H1 (cell line): Measurements from ENCODE around the gene SRRM3. TPM values are rescaled to one million over a fixed set of nuclear protein-coding genes. Genes with fewer than 3 reads are reported as not detected.
A peak's percentile ranks its signal among the peaks of the same experiment; 100 is the strongest.

ENCODE experiments used
- CTCF ChIA-PET: fragments of 300-600 bp; sonication (Branson Sonifier 250); formaldehyde crosslinking; loops from one replicate; lab custom pipeline; 2021; ENCODE audit not compliant: partially characterized antibody; lab: Charles Lee
- POLR2A ChIA-PET: fragments of 300-600 bp; sonication (Branson Sonifier 250); formaldehyde crosslinking; loops from one replicate; lab custom pipeline; 2021; ENCODE audit warnings: inconsistent platforms; ENCODE audit not compliant: partially characterized antibody; lab: Charles Lee
- DNase-seq, 2 experiments: peaks; one replicate each; pipeline versions ENCODE4 v3.0.0 to v3.0.0-alpha.2; 2010 to 2022; ENCODE audit warnings: low spot score in 2 of 2, low read depth in 1 of 2, mixed read lengths in 1 of 2
- FAIRE-seq: peaks from 2 replicates; lab custom pipeline; 2011; peaks lifted over from hg19 to GRCh38; lab: Jason Lieb, UNC
- H2AFZ ChIP-seq: 2 replicates; pipeline ENCODE4 v1.8.1; 2012; ENCODE audit warnings: low read length, inconsistent platforms
- H2AK5ac ChIP-seq: 2 replicates; pipeline ENCODE4 v1.6.1; 2013; ENCODE audit warnings: low read depth, low read length
- H2BK120ac ChIP-seq: replicated peaks from 2 replicates; pipeline ENCODE3; 2013; ENCODE audit warnings: low read depth, low read length, inconsistent platforms
- H2BK12ac ChIP-seq: 2 replicates; pipeline ENCODE4 v1.6.1; 2013; ENCODE audit warnings: low read depth, low read length
- H2BK15ac ChIP-seq: 2 replicates; pipeline ENCODE4 v1.6.1; 2013; ENCODE audit warnings: low read length
- H2BK20ac ChIP-seq: 2 replicates; pipeline ENCODE4 v1.6.1; 2013; ENCODE audit warnings: low read length
- H2BK5ac ChIP-seq: 2 replicates; pipeline ENCODE4 v1.6.1; 2013; ENCODE audit warnings: low read depth, low read length
- H3K14ac ChIP-seq: 2 replicates; pipeline ENCODE4 v1.6.1; 2013; ENCODE audit warnings: inconsistent platforms; ENCODE audit not compliant: insufficient read length
- H3K18ac ChIP-seq: 2 replicates; pipeline ENCODE4 v1.6.1; 2013; ENCODE audit warnings: low read length; ENCODE audit errors: extremely low read depth
- H3K23ac ChIP-seq: 2 replicates; pipeline ENCODE4 v1.6.1; 2013; ENCODE audit warnings: inconsistent platforms; ENCODE audit not compliant: insufficient read length
- H3K23me2 ChIP-seq: 2 replicates; pipeline ENCODE4 v1.6.1; 2013; ENCODE audit warnings: low read depth, low read length
- H3K27ac ChIP-seq: 2 replicates; pipeline ENCODE4 v1.6.1; 2011; ENCODE audit warnings: low read depth, low read length, inconsistent platforms
- H3K27me3 ChIP-seq, 4 experiments: replicated peaks in 1 of 4; 1 replicate in 1 of 4; 2 replicates in 3 of 4; pipeline versions ENCODE4 v1.6.1 to v1.8.1; 2011 to 2013; ENCODE audit warnings: low read length in 3 of 4, mild to moderate bottlenecking in 3 of 4, inconsistent platforms in 2 of 4, mixed read lengths in 2 of 4, moderate library complexity in 1 of 4; ENCODE audit not compliant: control insufficient read depth in 3 of 4, insufficient read depth in 3 of 4; ENCODE audit errors: extremely low read depth in 1 of 4
- H3K36me3 ChIP-seq, 4 experiments: 2 replicates each; pipeline versions ENCODE4 v1.6.1 to v1.8.1; 2011 to 2013; ENCODE audit warnings: mild to moderate bottlenecking in 4 of 4, low read length in 3 of 4, moderate library complexity in 2 of 4, control low read depth in 1 of 4, inconsistent platforms in 1 of 4; ENCODE audit not compliant: insufficient read depth in 4 of 4, control insufficient read depth in 2 of 4
- H3K4ac ChIP-seq: replicated peaks from 2 replicates; pipeline ENCODE3; 2013; ENCODE audit warnings: low read length, low read depth, mixed read lengths, inconsistent platforms; ENCODE audit not compliant: insufficient read length
- H3K4me1 ChIP-seq, 4 experiments: replicated peaks in 1 of 4; 1 replicate in 1 of 4; 2 replicates in 3 of 4; pipeline versions ENCODE4 v1.6.1 to v1.8.1; 2011 to 2013; ENCODE audit warnings: low read length in 3 of 4, inconsistent platforms in 2 of 4, mixed read lengths in 1 of 4; ENCODE audit not compliant: insufficient read depth in 4 of 4, control insufficient read depth in 3 of 4
- H3K4me2 ChIP-seq, 2 experiments: 2 replicates each; pipeline versions ENCODE4 v1.6.1 to v1.8.1; 2011 to 2013; ENCODE audit warnings: low read depth in 2 of 2, low read length in 2 of 2, control low read depth in 1 of 2, inconsistent platforms in 1 of 2, mild to moderate bottlenecking in 1 of 2; ENCODE audit not compliant: insufficient read depth in 1 of 2
- H3K4me3 ChIP-seq, 4 experiments: fragments of 200-600, 300-600 bp in 1 of 4; sonication (generic), shearing (Covaris generic), sonication (Bioruptor Twin) in 1 of 4; 2 replicates each; pipeline versions ENCODE4 v1.5.1 to v1.8.1; 2011 to 2016; ENCODE audit warnings: low read length in 4 of 4, low read depth in 3 of 4, control low read depth in 2 of 4, inconsistent platforms in 2 of 4, mild to moderate bottlenecking in 2 of 4, mixed read lengths in 1 of 4, moderate library complexity in 1 of 4; ENCODE audit not compliant: insufficient read depth in 2 of 4; ENCODE audit errors: extremely low read depth in 1 of 4
- H3K56ac ChIP-seq: replicated peaks from 2 replicates; pipeline ENCODE3; 2013; ENCODE audit warnings: low read depth, mild to moderate bottlenecking, mixed read lengths, low read length, inconsistent platforms; ENCODE audit not compliant: insufficient read length
- H3K79me1 ChIP-seq: 2 replicates; pipeline ENCODE4 v1.6.1; 2013; ENCODE audit warnings: low read depth, low read length, control low read depth
- H3K79me2 ChIP-seq, 2 experiments: 2 replicates each; pipeline versions ENCODE4 v1.6.1 to v1.8.1; 2012 to 2013; ENCODE audit warnings: low read length in 2 of 2, mild to moderate bottlenecking in 2 of 2, inconsistent platforms in 1 of 2; ENCODE audit not compliant: insufficient read depth in 2 of 2, control insufficient read depth in 1 of 2
- H3K9ac ChIP-seq, 4 experiments: replicated peaks in 1 of 4; 1 replicate in 1 of 4; 2 replicates in 3 of 4; pipeline versions ENCODE4 v1.6.1 to v1.8.1; 2011 to 2013; ENCODE audit warnings: low read depth in 3 of 4, low read length in 3 of 4, control low read depth in 2 of 4, mild to moderate bottlenecking in 2 of 4, moderate library complexity in 2 of 4, inconsistent platforms in 1 of 4; ENCODE audit errors: extremely low read depth in 1 of 4
- H3K9me3 ChIP-seq, 2 experiments: 2 replicates each; pipeline versions ENCODE4 v1.6.1 to v1.8.1; 2012 to 2013; ENCODE audit warnings: mild to moderate bottlenecking in 2 of 2, moderate library complexity in 2 of 2, control low read depth in 1 of 2, inconsistent platforms in 1 of 2, low read depth in 1 of 2, low read length in 1 of 2, mixed read lengths in 1 of 2; ENCODE audit not compliant: insufficient read depth in 2 of 2
- H4K20me1 ChIP-seq, 2 experiments: replicated peaks in 1 of 2; 2 replicates each; pipeline versions ENCODE3 to v1.8.1; 2011 to 2013; ENCODE audit warnings: inconsistent platforms in 2 of 2, low read length in 2 of 2, mild to moderate bottlenecking in 1 of 2; ENCODE audit not compliant: insufficient read depth in 2 of 2, control insufficient read depth in 1 of 2
- H4K5ac ChIP-seq: 2 replicates; pipeline ENCODE4 v1.6.1; 2013; ENCODE audit warnings: low read length, low read depth, mixed read lengths, inconsistent platforms; ENCODE audit not compliant: insufficient read length
- H4K8ac ChIP-seq: 2 replicates; pipeline ENCODE4 v1.8.0; 2013; ENCODE audit warnings: mild to moderate bottlenecking, moderate library complexity, low read length, inconsistent platforms; ENCODE audit not compliant: insufficient read depth; ENCODE audit errors: extremely low read depth
- H4K91ac ChIP-seq: replicated peaks from 2 replicates; pipeline ENCODE3; 2013; ENCODE audit warnings: low read length, mixed read lengths, inconsistent platforms; ENCODE audit not compliant: insufficient read length
- CREB1 ChIP-seq: IDR thresholded peaks from 2 replicates; pipeline ENCODE4 v1.6.1; 2012; ENCODE audit warnings: inconsistent platforms
- CTBP2 ChIP-seq: IDR thresholded peaks from 2 replicates; pipeline ENCODE4 v1.7.0; 2011; ENCODE audit warnings: borderline replicate concordance, mild to moderate bottlenecking, moderate library complexity, mixed read lengths, low read length; ENCODE audit not compliant: insufficient read depth, insufficient read length
- GTF2F1 ChIP-seq: IDR thresholded peaks from 2 replicates; pipeline ENCODE4 v1.6.1; 2012; ENCODE audit warnings: low read depth, low read length, improper control_type of control experiment, borderline replicate concordance
- JUN ChIP-seq: IDR thresholded peaks from 2 replicates; pipeline ENCODE4 v1.6.1; 2011; ENCODE audit warnings: low read depth, mild to moderate bottlenecking, improper control_type of control experiment, low read length
- KDM4A ChIP-seq: IDR thresholded peaks from one replicate; pipeline ENCODE4 v1.7.1; 2012; ENCODE audit warnings: low read depth, mild to moderate bottlenecking, moderate library complexity, low read length, inconsistent platforms; ENCODE audit not compliant: severe bottlenecking
- NRF1 ChIP-seq: IDR thresholded peaks from 2 replicates; pipeline ENCODE4 v1.6.1; 2011; ENCODE audit warnings: mild to moderate bottlenecking, low read depth, low read length, improper control_type of control experiment
- PHF8 ChIP-seq: fragments of 200-600 bp; sonication (generic); conservative IDR thresholded peaks from 2 replicates; pipeline ENCODE4 v1.7.1; 2012; ENCODE audit warnings: low read depth, mild to moderate bottlenecking, inconsistent platforms, low read length, moderate library complexity
- SIN3A ChIP-seq, 2 experiments: IDR thresholded peaks in 1 of 2; conservative IDR thresholded peaks in 1 of 2; 2 replicates each; pipeline ENCODE4 v1.6.1; 2011 to 2012; ENCODE audit warnings: low read length in 2 of 2, improper control_type of control experiment in 1 of 2, low read depth in 1 of 2, mild to moderate bottlenecking in 1 of 2
- WGBS, 2 experiments: shearing (Covaris generic) in 1 of 2; methylation state at CpG; one replicate each; pipeline versions ENCODE4 v1.1.6 to v1.1.7; 2013 to 2015; ENCODE audit warnings: low lambda C conversion rate in 2 of 2, mixed read lengths in 2 of 2, inconsistent platforms in 1 of 2, low coverage in 1 of 2, missing lambda C conversion rate in 1 of 2; ENCODE audit not compliant: insufficient replicate concordance in 2 of 2, insufficient coverage in 1 of 2, insufficient read length in 1 of 2; ENCODE audit errors: extremely low coverage in 1 of 2, missing lambda C conversion rate in 1 of 2; 5-methylcytosine and 5-hydroxymethylcytosine counted together
- polyA plus RNA-seq, 7 experiments: library from polyadenylated mRNA; depleted of rRNA in 3 of 7; stranded (reverse) in 5 of 7; unstranded in 2 of 7; fragments of >200 nt in 5 of 7; fragments of 200-250 nt in 2 of 7; gene quantifications; 1 replicate in 5 of 7; 2 replicates in 1 of 7; 4 replicates in 1 of 7; pipeline versions ENCODE4 v1.2.1 to v1.2.3, GENCODE V29; 2011 to 2013; ENCODE audit warnings: missing spikeins in 2 of 7, mixed read lengths in 2 of 7
- total RNA-seq: library from RNA; stranded (reverse); fragmentation: NEBNext Ultra II Directional; extraction: Animal tissue kit (Norgen Biotek cat#: 25700); gene quantifications from 2 replicates; pipeline ENCODE4 v1.2.1, GENCODE V29; 2021

Gene SRRM3
- total and polyA plus RNA-seq, 2 of the 8 experiments (the other 6 are each of a cell fraction or from before 2014, with no cell fraction given) = 10.4 to 17.4 TPM

DNA sequence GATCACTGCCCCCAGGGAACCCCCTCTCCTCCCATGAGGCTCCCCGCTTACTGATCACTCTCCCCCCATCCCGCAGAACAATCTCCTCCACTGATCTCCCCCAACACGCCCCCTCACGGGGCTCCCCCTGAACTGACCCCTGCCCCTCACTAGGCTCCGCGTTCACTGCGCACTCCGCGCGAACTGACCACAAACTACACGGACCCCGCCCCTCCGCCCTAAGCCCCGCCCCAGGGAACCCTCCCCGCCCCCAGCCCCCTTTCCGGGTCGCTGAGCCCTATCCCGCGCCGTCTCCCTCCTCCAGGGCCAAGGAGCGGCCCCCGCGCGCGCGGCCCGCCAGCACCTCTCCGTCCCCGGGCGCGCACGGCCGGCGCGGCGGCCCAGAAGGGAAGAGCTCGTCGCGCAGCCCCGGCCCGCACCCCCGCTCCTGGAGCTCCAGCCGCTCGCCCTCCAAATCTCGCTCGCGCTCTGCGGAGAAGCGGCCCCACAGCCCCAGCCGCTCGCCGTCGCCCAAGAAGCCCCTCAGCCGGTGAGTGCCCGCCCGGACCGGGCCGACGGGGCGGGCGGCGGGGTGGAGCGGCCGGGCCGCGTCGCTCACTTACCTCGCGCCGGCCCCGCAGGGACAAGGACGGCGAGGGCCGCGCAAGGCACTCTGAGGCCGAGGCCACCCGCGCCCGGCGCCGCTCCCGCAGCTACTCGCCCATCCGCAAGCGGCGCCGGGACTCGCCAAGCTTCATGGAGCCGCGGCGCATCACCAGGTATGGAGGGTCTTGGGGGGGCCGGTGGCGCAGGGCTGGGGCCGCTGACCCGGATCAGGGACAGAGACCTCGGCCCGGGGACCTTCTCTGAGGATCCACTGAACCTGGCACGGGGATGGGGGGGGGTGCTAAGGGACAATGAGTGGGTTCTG lies 80.9 kb downstream of the SRRM3 start:
- peaks cover 3% of the 10 kb centered on the region; the same call in 1 of the 2 replicates for H3K79me1 ChIP-seq
- no peak for TF ChIP-seq CTBP2
- no peak for TF ChIP-seq GTF2F1
- 0 out of 2 replicates have a peak, but pooled peaks have one; percentile 38 for TF ChIP-seq PHF8
- no peak for TF ChIP-seq CREB1
- TF ChIP-seq SIN3A (conservative IDR thresholded peaks at IDR 0.05 in 1 of 2, IDR thresholded peaks at IDR 0.05 in 1 of 2; ENCODE audit: low read depth in 1 of 2, low read length in 2 of 2) = 0 out of 4 replicates have a peak, but pooled peaks of 1 of the 2 experiments have one; percentile 37
- no peak for TF ChIP-seq JUN
- TF ChIP-seq NRF1 = no peak
- peak; percentile 79 for TF ChIP-seq KDM4A
- H3K18ac ChIP-seq = peak overlapping the region; percentile 62; the same call in 1 of the 2 replicates
- H4K20me1 ChIP-seq = peaks cover 0 to 4% of the 10 kb centered on the region in 2 experiments
- H3K23me2 ChIP-seq = peaks cover 15% of the 10 kb centered on the region
- ChIA-PET POLR2A (interaction anchor here (0.6 to 4.7 kb wide), 16 partner anchors 8 to 98 kb away, joined by 3 to 22 read pairs (median 5); partner anchors contain the start of genes HSPB1 and YWHAG), CTCF (interaction anchor here (0.9 to 19.4 kb wide), 9 partner anchors 9 to 208 kb away, joined by 3 to 426 read pairs (median 7); partner anchors contain the start of gene HSPB1)
- DNase-seq (peak in 1 of 2 experiments; percentile 84), FAIRE-seq (no peak)
- peaks cover 8 to 31% (median 17%) of the 10 kb centered on the region in 4 experiments for H3K27me3 ChIP-seq
- H2BK15ac ChIP-seq = no peak overlapping the region
- 3% methylated on average over 26 of the region's 98 CpGs; no CpG with 5 or more reads in 1 of the 2 experiments for WGBS, 2 experiments
- H2BK12ac ChIP-seq = no peak overlapping the region
- H2BK120ac ChIP-seq = no peak overlapping the region
- H4K8ac ChIP-seq = no peak overlapping the region; the same call in 1 of the 2 replicates
- peak overlapping the region; percentile 49 to 95 (median 58) for H3K4me3 ChIP-seq
- peak overlapping the region; percentile 70 to 90 for H3K4me2 ChIP-seq
- H3K9ac ChIP-seq = peak overlapping the region in 1 of 4 experiments; percentile 85; a peak in 1 of 7 replicates
- no peak overlapping the region for H3K27ac ChIP-seq
- no peaks in the 10 kb centered on the region for H3K79me2 ChIP-seq
- H3K4ac ChIP-seq = no peak overlapping the region
- H4K91ac ChIP-seq = no peak overlapping the region
- H3K9me3 ChIP-seq = no peaks in the 10 kb centered on the region
- H3K14ac ChIP-seq = no peak overlapping the region
- no peak overlapping the region for H2BK20ac ChIP-seq
- no peak overlapping the region for H2AK5ac ChIP-seq
- peaks cover 0 to 13% (median 7%) of the 10 kb centered on the region in 4 experiments; a peak in 5 of 7 replicates for H3K4me1 ChIP-seq
- no peak overlapping the region for H3K23ac ChIP-seq
- no peak overlapping the region for H2AFZ ChIP-seq
- no peak overlapping the region for H4K5ac ChIP-seq
- no peak overlapping the region for H2BK5ac ChIP-seq
- H3K56ac ChIP-seq = no peak overlapping the region
- H3K36me3 ChIP-seq = peaks cover 2 to 8% (median 3%) of the 10 kb centered on the region in 4 experiments; a peak in 4 of 8 replicates
